ENCODE measurements around the gene SOWAHC. TPM values are rescaled to one million over a fixed set of nuclear protein-coding genes. Genes with fewer than 3 reads are reported as not detected.

Gene SOWAHC
- total RNA-seq, 1 experiment from 2014 or later = not detected

- Histone ChIP-seq H3K9me2 (replicated peaks; ENCODE audit: insufficient read depth, low read length) (no peaks in the 10 kb centered on the region), H3K9me3 (ENCODE audit: low read length) (no peaks in the 10 kb centered on the region), H3K4me1 (ENCODE audit: low read length) (no peaks in the 10 kb centered on the region), H3K9ac (ENCODE audit: low read length) (no peak overlapping the region), H3K4me3 (ENCODE audit: low read length) (no peak overlapping the region), H3K27ac (ENCODE audit: low read length) (no peak overlapping the region), H3K79me2 (ENCODE audit: low read length) (no peaks in the 10 kb centered on the region), H3K27me3 (ENCODE audit: low read length) (no peaks in the 10 kb centered on the region), H3K36me3 (ENCODE audit: insufficient read depth, low read length) (no peaks in the 10 kb centered on the region), H2AFZ (ENCODE audit: low read length) (no peak overlapping the region), H4K20me1 (ENCODE audit: insufficient read depth, low read depth, low read length) (no peaks in the 10 kb centered on the region), H3K4me2 (ENCODE audit: low read depth, low read length, poor library complexity, severe bottlenecking) (no peak overlapping the region)
- peak; percentile 45 for DNase-seq
These were observed 46.1 kb downstream of the SOWAHC start for GRCh38 chr2:109660046-109660860.

- H3K27ac ChIP-seq (ENCODE audit: low read length) = no peak overlapping the region
- H2AFZ ChIP-seq (ENCODE audit: low read length) = no peak overlapping the region
- no peak overlapping the region for H3K4me3 ChIP-seq (ENCODE audit: low read length)
- DNase-seq = no peak
- H3K9me3 ChIP-seq (ENCODE audit: low read length) = no peaks in the 10 kb centered on the region
- H4K20me1 ChIP-seq (ENCODE audit: insufficient read depth, low read depth, low read length) = no peaks in the 10 kb centered on the region
- H3K4me2 ChIP-seq (ENCODE audit: low read depth, low read length, poor library complexity, severe bottlenecking) = no peak overlapping the region
- no peaks in the 10 kb centered on the region for H3K36me3 ChIP-seq (ENCODE audit: insufficient read depth, low read length)
- H3K27me3 ChIP-seq (ENCODE audit: low read length) = no peaks in the 10 kb centered on the region
- no peak overlapping the region for H3K9ac ChIP-seq (ENCODE audit: low read length)
- H3K79me2 ChIP-seq (ENCODE audit: low read length) = no peaks in the 10 kb centered on the region
- H3K9me2 ChIP-seq (replicated peaks; ENCODE audit: insufficient read depth, low read length) = no peaks in the 10 kb centered on the region
- no peaks in the 10 kb centered on the region for H3K4me1 ChIP-seq (ENCODE audit: low read length)
These were observed 48.7 kb downstream of the SOWAHC start for GRCh38 chr2:109662889-109663288.

- no peaks in the 10 kb centered on the region for H3K4me1 ChIP-seq (ENCODE audit: low read length)
- no peak overlapping the region for H3K4me2 ChIP-seq (ENCODE audit: low read depth, low read length, poor library complexity, severe bottlenecking)
- no peaks in the 10 kb centered on the region for H3K9me3 ChIP-seq (ENCODE audit: low read length)
- no peak overlapping the region for H2AFZ ChIP-seq (ENCODE audit: low read length)
- no peaks in the 10 kb centered on the region for H3K27me3 ChIP-seq (ENCODE audit: low read length)
- no peak overlapping the region for H3K27ac ChIP-seq (ENCODE audit: low read length)
- no peak overlapping the region for H3K4me3 ChIP-seq (ENCODE audit: low read length)
- no peaks in the 10 kb centered on the region for H4K20me1 ChIP-seq (ENCODE audit: insufficient read depth, low read depth, low read length)
- no peaks in the 10 kb centered on the region for H3K36me3 ChIP-seq (ENCODE audit: insufficient read depth, low read length)
- no peak overlapping the region for H3K9ac ChIP-seq (ENCODE audit: low read length)
- DNase-seq = no peak
- H3K9me2 ChIP-seq (replicated peaks; ENCODE audit: insufficient read depth, low read length) = no peaks in the 10 kb centered on the region
- H3K79me2 ChIP-seq (ENCODE audit: low read length) = no peaks in the 10 kb centered on the region
These were observed 49.6 kb downstream of the SOWAHC start for GRCh38 chr2:109663721-109664120.

DNA sequence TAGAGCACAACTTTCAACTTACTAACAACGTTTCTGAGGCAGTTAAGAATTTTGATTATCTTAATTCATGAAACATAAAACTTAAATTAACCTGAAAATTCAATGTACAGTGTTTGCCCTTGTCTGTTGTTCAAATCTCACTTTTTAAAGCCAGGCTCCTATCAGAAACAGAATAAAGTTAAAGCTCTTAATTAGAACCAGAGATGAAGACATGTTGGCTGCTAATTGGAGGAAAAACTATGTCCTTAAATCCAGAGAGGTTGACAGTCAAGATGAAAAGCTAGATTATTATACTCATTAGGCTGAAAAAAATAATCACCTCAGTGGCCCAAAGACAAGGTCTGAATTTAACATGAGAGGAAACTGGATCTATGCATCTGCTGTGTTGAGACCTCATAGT lies 52.3 kb downstream of the SOWAHC start:
- Histone ChIP-seq H3K9me3 (ENCODE audit: low read length) (no peaks in the 10 kb centered on the region), H4K20me1 (ENCODE audit: insufficient read depth, low read depth, low read length) (no peaks in the 10 kb centered on the region), H3K79me2 (ENCODE audit: low read length) (no peaks in the 10 kb centered on the region), H3K4me1 (ENCODE audit: low read length) (no peaks in the 10 kb centered on the region), H3K36me3 (ENCODE audit: insufficient read depth, low read length) (no peaks in the 10 kb centered on the region), H3K27ac (ENCODE audit: low read length) (no peak overlapping the region), H3K9ac (ENCODE audit: low read length) (no peak overlapping the region), H3K27me3 (ENCODE audit: low read length) (no peaks in the 10 kb centered on the region), H3K4me2 (ENCODE audit: low read depth, low read length, poor library complexity, severe bottlenecking) (no peak overlapping the region), H2AFZ (ENCODE audit: low read length) (no peak overlapping the region), H3K4me3 (ENCODE audit: low read length) (no peak overlapping the region), H3K9me2 (replicated peaks; ENCODE audit: insufficient read depth, low read length) (no peaks in the 10 kb centered on the region)
- no peak for DNase-seq

Other genes with a start within 250 kb of the SOWAHC start
- not detected in 2 replicates for gene SEPTIN10, start 398 bp upstream of the SOWAHC start, total RNA-seq (2014; rRNA removed; shearing (Covaris generic); ENCODE audit: low replicate concordance)
- 11.4 and 58.4 TPM in 2 replicates for gene RGPD5, start 179.9 kb downstream of the SOWAHC start, total RNA-seq (2014; rRNA removed; shearing (Covaris generic); ENCODE audit: low replicate concordance)

All from Karpas-422 (cell line).